Measurements from ENCODE around the gene COL13A1.

DNA sequence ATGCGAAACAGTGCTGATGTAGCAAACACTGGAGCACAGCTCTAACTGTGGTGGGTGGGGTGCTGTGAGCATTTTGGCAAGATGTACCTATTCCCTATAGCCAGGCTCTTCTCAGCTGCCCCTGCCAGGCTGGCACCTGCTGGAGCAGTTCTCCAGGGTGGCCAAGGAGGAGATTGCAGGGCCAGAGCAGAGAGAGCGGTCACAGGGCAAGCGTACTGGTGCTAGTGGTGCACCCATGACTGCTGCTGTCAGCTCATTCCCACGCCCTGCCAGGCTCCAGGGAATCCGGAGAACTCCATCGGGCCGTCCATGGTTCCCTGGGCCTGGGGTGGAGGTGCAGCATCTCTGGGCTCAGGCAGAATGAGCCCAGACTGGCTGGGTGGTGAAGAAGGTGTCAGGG is 2.1 kb downstream of the COL13A1 start:
- TF ChIP-seq, protein P1, sequence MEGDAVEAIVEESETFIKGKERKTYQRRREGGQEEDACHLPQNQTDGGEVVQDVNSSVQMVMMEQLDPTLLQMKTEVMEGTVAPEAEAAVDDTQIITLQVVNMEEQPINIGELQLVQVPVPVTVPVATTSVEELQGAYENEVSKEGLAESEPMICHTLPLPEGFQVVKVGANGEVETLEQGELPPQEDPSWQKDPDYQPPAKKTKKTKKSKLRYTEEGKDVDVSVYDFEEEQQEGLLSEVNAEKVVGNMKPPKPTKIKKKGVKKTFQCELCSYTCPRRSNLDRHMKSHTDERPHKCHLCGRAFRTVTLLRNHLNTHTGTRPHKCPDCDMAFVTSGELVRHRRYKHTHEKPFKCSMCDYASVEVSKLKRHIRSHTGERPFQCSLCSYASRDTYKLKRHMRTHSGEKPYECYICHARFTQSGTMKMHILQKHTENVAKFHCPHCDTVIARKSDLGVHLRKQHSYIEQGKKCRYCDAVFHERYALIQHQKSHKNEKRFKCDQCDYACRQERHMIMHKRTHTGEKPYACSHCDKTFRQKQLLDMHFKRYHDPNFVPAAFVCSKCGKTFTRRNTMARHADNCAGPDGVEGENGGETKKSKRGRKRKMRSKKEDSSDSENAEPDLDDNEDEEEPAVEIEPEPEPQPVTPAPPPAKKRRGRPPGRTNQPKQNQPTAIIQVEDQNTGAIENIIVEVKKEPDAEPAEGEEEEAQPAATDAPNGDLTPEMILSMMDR (conservative IDR thresholded peaks at IDR 0.05; ENCODE audit: low read depth in 2 of 2) = no peak
- TF ChIP-seq POLR2AphosphoS5 (IDR thresholded peaks at IDR 0.05; ENCODE audit: low read depth) = no peak
- no peak for TF ChIP-seq EZH2 (IDR thresholded peaks at IDR 0.05; ENCODE audit: low read depth, unreplicated experiment)
- TF ChIP-seq CREB1 (CRISPR knock-in tag; IDR thresholded peaks at IDR 0.05; ENCODE audit: low read depth) = no peak
- TF ChIP-seq JUNB (IDR thresholded peaks at IDR 0.05; ENCODE audit: unreplicated experiment) = no peak
- TF ChIP-seq EZH2phosphoT487 (IDR thresholded peaks at IDR 0.05; ENCODE audit: unreplicated experiment) = no peak
- TF ChIP-seq, protein P2, sequence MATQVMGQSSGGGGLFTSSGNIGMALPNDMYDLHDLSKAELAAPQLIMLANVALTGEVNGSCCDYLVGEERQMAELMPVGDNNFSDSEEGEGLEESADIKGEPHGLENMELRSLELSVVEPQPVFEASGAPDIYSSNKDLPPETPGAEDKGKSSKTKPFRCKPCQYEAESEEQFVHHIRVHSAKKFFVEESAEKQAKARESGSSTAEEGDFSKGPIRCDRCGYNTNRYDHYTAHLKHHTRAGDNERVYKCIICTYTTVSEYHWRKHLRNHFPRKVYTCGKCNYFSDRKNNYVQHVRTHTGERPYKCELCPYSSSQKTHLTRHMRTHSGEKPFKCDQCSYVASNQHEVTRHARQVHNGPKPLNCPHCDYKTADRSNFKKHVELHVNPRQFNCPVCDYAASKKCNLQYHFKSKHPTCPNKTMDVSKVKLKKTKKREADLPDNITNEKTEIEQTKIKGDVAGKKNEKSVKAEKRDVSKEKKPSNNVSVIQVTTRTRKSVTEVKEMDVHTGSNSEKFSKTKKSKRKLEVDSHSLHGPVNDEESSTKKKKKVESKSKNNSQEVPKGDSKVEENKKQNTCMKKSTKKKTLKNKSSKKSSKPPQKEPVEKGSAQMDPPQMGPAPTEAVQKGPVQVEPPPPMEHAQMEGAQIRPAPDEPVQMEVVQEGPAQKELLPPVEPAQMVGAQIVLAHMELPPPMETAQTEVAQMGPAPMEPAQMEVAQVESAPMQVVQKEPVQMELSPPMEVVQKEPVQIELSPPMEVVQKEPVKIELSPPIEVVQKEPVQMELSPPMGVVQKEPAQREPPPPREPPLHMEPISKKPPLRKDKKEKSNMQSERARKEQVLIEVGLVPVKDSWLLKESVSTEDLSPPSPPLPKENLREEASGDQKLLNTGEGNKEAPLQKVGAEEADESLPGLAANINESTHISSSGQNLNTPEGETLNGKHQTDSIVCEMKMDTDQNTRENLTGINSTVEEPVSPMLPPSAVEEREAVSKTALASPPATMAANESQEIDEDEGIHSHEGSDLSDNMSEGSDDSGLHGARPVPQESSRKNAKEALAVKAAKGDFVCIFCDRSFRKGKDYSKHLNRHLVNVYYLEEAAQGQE (IDR thresholded peaks at IDR 0.05; ENCODE audit: unreplicated experiment) = no peak
- no peak for TF ChIP-seq ZNF114 (CRISPR knock-in tag; IDR thresholded peaks at IDR 0.05)
- TF ChIP-seq, protein P3, sequence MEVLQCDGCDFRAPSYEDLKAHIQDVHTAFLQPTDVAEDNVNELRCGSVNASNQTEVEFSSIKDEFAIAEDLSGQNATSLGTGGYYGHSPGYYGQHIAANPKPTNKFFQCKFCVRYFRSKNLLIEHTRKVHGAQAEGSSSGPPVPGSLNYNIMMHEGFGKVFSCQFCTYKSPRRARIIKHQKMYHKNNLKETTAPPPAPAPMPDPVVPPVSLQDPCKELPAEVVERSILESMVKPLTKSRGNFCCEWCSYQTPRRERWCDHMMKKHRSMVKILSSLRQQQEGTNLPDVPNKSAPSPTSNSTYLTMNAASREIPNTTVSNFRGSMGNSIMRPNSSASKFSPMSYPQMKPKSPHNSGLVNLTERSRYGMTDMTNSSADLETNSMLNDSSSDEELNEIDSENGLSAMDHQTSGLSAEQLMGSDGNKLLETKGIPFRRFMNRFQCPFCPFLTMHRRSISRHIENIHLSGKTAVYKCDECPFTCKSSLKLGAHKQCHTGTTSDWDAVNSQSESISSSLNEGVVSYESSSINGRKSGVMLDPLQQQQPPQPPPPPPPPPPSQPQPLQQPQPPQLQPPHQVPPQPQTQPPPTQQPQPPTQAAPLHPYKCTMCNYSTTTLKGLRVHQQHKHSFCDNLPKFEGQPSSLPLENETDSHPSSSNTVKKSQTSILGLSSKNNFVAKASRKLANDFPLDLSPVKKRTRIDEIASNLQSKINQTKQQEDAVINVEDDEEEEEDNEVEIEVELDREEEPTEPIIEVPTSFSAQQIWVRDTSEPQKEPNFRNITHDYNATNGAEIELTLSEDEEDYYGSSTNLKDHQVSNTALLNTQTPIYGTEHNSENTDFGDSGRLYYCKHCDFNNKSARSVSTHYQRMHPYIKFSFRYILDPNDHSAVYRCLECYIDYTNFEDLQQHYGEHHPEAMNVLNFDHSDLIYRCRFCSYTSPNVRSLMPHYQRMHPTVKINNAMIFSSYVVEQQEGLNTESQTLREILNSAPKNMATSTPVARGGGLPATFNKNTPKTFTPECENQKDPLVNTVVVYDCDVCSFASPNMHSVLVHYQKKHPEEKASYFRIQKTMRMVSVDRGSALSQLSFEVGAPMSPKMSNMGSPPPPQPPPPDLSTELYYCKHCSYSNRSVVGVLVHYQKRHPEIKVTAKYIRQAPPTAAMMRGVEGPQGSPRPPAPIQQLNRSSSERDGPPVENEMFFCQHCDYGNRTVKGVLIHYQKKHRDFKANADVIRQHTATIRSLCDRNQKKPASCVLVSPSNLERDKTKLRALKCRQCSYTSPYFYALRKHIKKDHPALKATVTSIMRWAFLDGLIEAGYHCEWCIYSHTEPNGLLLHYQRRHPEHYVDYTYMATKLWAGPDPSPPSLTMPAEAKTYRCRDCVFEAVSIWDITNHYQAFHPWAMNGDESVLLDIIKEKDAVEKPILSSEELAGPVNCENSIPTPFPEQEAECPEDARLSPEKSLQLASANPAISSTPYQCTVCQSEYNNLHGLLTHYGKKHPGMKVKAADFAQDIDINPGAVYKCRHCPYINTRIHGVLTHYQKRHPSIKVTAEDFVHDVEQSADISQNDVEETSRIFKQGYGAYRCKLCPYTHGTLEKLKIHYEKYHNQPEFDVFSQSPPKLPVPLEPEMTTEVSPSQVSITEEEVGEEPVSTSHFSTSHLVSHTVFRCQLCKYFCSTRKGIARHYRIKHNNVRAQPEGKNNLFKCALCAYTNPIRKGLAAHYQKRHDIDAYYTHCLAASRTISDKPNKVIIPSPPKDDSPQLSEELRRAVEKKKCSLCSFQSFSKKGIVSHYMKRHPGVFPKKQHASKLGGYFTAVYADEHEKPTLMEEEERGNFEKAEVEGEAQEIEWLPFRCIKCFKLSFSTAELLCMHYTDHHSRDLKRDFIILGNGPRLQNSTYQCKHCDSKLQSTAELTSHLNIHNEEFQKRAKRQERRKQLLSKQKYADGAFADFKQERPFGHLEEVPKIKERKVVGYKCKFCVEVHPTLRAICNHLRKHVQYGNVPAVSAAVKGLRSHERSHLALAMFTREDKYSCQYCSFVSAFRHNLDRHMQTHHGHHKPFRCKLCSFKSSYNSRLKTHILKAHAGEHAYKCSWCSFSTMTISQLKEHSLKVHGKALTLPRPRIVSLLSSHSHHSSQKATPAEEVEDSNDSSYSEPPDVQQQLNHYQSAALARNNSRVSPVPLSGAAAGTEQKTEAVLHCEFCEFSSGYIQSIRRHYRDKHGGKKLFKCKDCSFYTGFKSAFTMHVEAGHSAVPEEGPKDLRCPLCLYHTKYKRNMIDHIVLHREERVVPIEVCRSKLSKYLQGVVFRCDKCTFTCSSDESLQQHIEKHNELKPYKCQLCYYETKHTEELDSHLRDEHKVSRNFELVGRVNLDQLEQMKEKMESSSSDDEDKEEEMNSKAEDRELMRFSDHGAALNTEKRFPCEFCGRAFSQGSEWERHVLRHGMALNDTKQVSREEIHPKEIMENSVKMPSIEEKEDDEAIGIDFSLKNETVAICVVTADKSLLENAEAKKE (CRISPR knock-in tag; IDR thresholded peaks at IDR 0.05) = no peak
- no peak for TF ChIP-seq NANOG (IDR thresholded peaks at IDR 0.05; ENCODE audit: borderline replicate concordance)
- TF ChIP-seq STAT1 (IDR thresholded peaks at IDR 0.05; ENCODE audit: unreplicated experiment) = no peak
- no peak for TF ChIP-seq ETS1 (IDR thresholded peaks at IDR 0.05)
